A673 (cell line): ENCODE measurements around the gene SLIT1. TPM values are rescaled to one million over a fixed set of nuclear protein-coding genes. Genes with fewer than 3 reads are reported as not detected.

ENCODE experiments used
- BruUV-seq: library from RNA; stranded (reverse); fragments of 400-500 nt; replicated peaks from 2 replicates; lab custom pipeline; 2021; lab: Mats Ljungman, UMichigan
- CTCF ChIA-PET: fragments of 300-600 bp; sonication (Branson Sonifier 250); formaldehyde crosslinking; loops from one replicate; lab custom pipeline; 2022; ENCODE audit warnings: antibody characterized with exemption; lab: Charles Lee
- POLR2A ChIA-PET: fragments of 300-600 bp; sonication (Branson Sonifier 250); formaldehyde crosslinking; loops from one replicate; lab custom pipeline; 2022; ENCODE audit warnings: antibody characterized with exemption; ENCODE audit not compliant: low non-redundant PET; lab: Charles Lee
- DNase-seq: peaks from one replicate; pipeline ENCODE4 v3.0.0-alpha.2; 2015; ENCODE audit warnings: low spot score
- H3K27ac ChIP-seq: fragments of 200-600 bp; sonication (generic); 2 replicates; pipeline ENCODE4 v1.5.1; 2016; ENCODE audit warnings: mixed run types, low read depth, mild to moderate bottlenecking, mixed read lengths, antibody characterized with exemption, low read length; ENCODE audit not compliant: poor library complexity, severe bottlenecking
- H3K27me3 ChIP-seq: fragments of 200-600 bp; sonication (generic); replicated peaks from 2 replicates; pipeline ENCODE4 v1.6.1; 2017; ENCODE audit warnings: mixed run types, low read depth, mild to moderate bottlenecking, mixed read lengths, antibody characterized with exemption, low read length; ENCODE audit not compliant: insufficient read depth, poor library complexity
- H3K36me3 ChIP-seq: fragments of 200-600 bp; sonication (generic); 2 replicates; pipeline ENCODE4 v1.6.1; 2016; ENCODE audit warnings: mixed run types, mild to moderate bottlenecking, mixed read lengths, antibody characterized with exemption, low read length; ENCODE audit not compliant: insufficient read depth, poor library complexity, severe bottlenecking
- H3K4me1 ChIP-seq: fragments of 200-600 bp; sonication (generic); 2 replicates; pipeline ENCODE4 v1.6.1; 2017; ENCODE audit warnings: mixed run types, mild to moderate bottlenecking, mixed read lengths, antibody characterized with exemption, low read length; ENCODE audit not compliant: insufficient read depth, poor library complexity, severe bottlenecking
- H3K4me3 ChIP-seq: fragments of 200-600 bp; sonication (generic); 2 replicates; pipeline ENCODE4 v1.5.1; 2016; ENCODE audit warnings: low read depth, mixed run types, mild to moderate bottlenecking, mixed read lengths, low read length; ENCODE audit not compliant: poor library complexity, severe bottlenecking
- H3K9me3 ChIP-seq: fragments of 200-600 bp; sonication (generic); 2 replicates; pipeline ENCODE4 v1.6.1; 2016; ENCODE audit warnings: mixed run types, low read depth, mild to moderate bottlenecking, mixed read lengths, antibody characterized with exemption, low read length; ENCODE audit not compliant: poor library complexity, severe bottlenecking
- EZH2 ChIP-seq: fragments of 200-600 bp; sonication (generic); IDR thresholded peaks from 2 replicates; pipeline ENCODE4 v1.6.1; 2017; ENCODE audit warnings: borderline replicate concordance, low read depth, mild to moderate bottlenecking, mixed read lengths, antibody characterized with exemption, low read length; ENCODE audit not compliant: poor library complexity, severe bottlenecking
- intact Hi-C: fragments of 100-400 bp; cut with micrococcal nuclease; formaldehyde crosslinking; loops from one replicate; pipeline ENCODE4 v1.10.0; 2022; ENCODE audit not compliant: unreplicated experiment
- total RNA-seq: library from RNA; stranded (reverse); gene quantifications from 2 replicates; pipeline ENCODE4 v1.2.3, GENCODE V29; 2021
- TF ChIP-seq, protein P1 (sequence below): fragments of 300-800, 200-600 bp; sonication (generic); conservative IDR thresholded peaks from 2 replicates; pipeline ENCODE4 v1.5.1; 2017; ENCODE audit warnings: low read depth, mild to moderate bottlenecking, antibody characterized with exemption, low read length, moderate library complexity, mixed read lengths

Gene SLIT1
- total RNA-seq, 1 experiment from 2014 or later = 0.43 TPM

DNA sequence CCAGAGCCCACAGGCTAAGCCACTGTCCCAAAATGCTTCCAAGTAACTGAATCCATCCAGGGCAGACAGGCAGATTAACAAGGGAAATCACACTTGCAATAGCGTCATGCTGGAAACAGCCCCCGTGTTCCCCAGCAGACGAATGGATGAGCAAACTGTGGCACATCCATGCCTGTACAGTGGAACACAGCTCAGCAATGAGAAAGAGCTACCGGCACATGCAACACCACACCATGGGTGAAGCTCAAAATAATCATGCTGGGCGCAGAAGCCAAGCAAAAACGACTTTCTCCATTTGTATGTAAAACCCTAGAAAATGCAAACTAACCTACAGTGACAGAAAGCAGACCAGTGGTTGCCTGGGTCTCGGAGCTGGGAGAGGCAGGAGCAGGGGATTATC is 153.1 kb downstream of the SLIT1 start:
- Histone ChIP-seq H3K27me3 (no peaks in the 10 kb centered on the region), H3K4me1 (no peaks in the 10 kb centered on the region), H3K27ac (no peak overlapping the region), H3K9me3 (no peaks in the 10 kb centered on the region), H3K4me3 (no peak overlapping the region), H3K36me3 (no peaks in the 10 kb centered on the region)
- intact Hi-C loops = no loop called here
- no TSS peak for BruUV-seq
- ChIA-PET POLR2A (no interaction called here), CTCF (interaction anchor here (1.0 kb wide), 1 partner anchor 178 kb away, joined by 3 read pairs; no protein-coding TSS in a partner anchor)
- TF ChIP-seq EZH2 = no peak
- TF ChIP-seq, protein P1, sequence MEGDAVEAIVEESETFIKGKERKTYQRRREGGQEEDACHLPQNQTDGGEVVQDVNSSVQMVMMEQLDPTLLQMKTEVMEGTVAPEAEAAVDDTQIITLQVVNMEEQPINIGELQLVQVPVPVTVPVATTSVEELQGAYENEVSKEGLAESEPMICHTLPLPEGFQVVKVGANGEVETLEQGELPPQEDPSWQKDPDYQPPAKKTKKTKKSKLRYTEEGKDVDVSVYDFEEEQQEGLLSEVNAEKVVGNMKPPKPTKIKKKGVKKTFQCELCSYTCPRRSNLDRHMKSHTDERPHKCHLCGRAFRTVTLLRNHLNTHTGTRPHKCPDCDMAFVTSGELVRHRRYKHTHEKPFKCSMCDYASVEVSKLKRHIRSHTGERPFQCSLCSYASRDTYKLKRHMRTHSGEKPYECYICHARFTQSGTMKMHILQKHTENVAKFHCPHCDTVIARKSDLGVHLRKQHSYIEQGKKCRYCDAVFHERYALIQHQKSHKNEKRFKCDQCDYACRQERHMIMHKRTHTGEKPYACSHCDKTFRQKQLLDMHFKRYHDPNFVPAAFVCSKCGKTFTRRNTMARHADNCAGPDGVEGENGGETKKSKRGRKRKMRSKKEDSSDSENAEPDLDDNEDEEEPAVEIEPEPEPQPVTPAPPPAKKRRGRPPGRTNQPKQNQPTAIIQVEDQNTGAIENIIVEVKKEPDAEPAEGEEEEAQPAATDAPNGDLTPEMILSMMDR = no peak
- no peak for DNase-seq

DNA sequence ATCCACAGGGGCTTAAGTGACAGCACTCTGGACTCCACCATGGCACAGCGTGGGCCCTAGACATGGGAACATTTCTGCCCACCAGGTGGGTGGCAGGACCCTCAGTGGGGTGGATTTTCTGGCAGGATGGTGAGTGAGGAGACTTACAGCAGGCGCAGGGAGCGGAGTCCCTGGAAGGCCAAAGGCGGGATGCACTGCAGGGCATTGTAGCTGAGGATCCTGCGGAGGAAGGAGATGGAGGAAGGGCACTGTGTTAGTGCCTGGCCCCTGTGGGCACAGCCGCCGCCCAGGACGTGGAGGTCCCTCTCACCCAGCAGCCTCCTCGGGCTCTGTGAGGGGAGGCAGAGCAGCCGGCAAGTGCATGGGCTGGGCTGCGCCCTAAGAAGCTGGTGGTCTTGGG is 154.3 kb downstream of the SLIT1 start:
- TF ChIP-seq, protein P1 = no peak
- TF ChIP-seq EZH2 = no peak
- CTCF ChIA-PET = interaction anchor here (0.5 kb wide), 1 partner anchor 525 kb away, joined by 3 read pairs; no protein-coding TSS in a partner anchor

DNA sequence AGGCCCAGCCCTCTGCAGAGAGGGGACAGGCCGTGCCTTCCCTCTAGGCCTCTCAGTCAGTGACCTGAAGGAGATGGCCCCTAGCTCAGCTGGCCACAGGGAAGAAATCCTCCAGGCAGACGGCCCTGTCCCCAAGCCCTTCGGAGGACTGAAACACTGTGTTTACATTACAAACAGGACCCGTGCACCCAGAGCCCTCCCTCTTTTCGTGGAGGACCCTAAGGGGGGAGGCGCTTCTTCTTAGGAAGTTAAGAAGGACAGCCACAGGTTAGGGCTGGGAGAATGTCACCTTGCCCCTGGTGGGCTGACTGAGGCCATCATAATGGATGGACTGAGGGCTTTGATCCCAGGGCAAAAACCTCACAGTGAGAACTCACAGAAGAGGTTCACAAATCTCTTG is 154.9 kb downstream of the SLIT1 start:
- Histone ChIP-seq H3K9me3 (no peaks in the 10 kb centered on the region), H3K36me3 (no peaks in the 10 kb centered on the region), H3K27ac (no peak overlapping the region), H3K4me1 (no peaks in the 10 kb centered on the region), H3K4me3 (no peak overlapping the region), H3K27me3 (no peaks in the 10 kb centered on the region)
- TF ChIP-seq, protein P1 = no peak
- no peak for TF ChIP-seq EZH2
- DNase-seq = no peak
- intact Hi-C loops = no loop called here
- POLR2A ChIA-PET = no interaction called here
- BruUV-seq = no TSS peak
- CTCF ChIA-PET = no interaction called here

More for the DNA sequence above, 154.3 kb downstream of the SLIT1 start:
- POLR2A ChIA-PET = no interaction called here
- BruUV-seq = no TSS peak
- no peaks in the 10 kb centered on the region for H3K9me3 ChIP-seq
- no peaks in the 10 kb centered on the region for H3K27me3 ChIP-seq
- H3K27ac ChIP-seq = no peak overlapping the region
- intact Hi-C loops = no loop called here
- no peak overlapping the region for H3K4me3 ChIP-seq
- no peak for DNase-seq
- H3K36me3 ChIP-seq = no peaks in the 10 kb centered on the region
- H3K4me1 ChIP-seq = no peaks in the 10 kb centered on the region
